ENCODE results near the gene KCND3. TPM values are rescaled to one million over a fixed set of nuclear protein-coding genes. Genes with fewer than 3 reads are reported as not detected.

The KCND3 gene
- total and polyA plus RNA-seq, 5 donors = 11.4 to 30.4 (median 26.9) TPM

DNA sequence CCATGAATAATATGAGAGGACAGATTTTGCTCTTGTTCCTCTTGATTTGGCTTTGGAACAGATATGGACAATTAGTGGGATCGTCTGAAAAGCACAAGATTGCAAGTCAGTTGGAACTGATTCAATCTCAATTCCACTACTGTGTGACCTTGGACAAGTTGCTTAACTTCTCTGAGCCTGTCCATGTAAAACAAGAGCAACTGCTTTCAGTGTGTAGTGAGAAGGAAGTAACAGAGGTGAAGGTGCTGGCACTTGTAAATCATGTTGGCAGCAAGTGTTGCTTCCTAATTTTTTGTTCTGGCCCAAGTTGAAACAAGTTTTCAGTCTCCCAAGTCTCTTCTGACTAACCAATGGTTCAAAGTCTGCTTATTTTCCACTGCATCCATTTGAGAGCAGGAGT lies 265.6 kb downstream of the KCND3 start:
- intact Hi-C loops (cut with DNase I) = no loop called here
- no peak overlapping the region for H3K4me3 ChIP-seq (ENCODE audit: low read length)

DNA sequence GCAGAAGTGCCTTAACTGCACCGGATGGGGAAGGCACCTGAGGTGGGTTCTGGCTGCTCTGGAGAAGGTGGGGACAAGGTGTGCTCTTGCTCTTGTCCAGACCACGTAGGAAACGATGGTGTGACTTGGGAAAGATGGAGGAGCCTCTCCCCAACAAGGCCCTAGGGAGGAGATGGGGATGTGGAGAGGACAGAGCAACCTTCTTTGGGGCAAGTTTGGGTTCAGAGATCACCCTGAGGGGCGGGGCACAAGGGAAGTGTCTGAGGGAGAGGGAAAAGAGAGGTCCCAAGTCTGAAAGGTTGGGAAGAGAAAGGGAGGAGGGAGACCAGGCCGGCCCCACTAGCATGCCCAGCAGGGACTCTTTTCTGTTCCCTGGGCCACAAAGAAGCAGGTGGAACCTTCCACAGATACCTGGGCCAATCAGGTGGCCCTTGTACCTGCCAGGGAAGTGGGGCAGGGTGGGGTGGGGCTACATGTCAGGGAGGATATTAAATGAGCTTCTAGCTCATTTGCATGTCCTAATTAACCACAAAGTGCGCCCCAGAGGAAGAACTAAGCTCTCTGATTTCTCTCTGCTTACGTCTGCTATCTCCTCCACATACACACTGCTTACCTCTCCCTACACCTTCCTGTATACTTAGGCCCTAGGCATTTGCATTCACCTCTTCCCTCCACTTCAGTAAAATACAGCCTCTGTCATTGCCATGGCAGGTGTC lies 266.2 kb downstream of the KCND3 start:
- ATAC-seq (no peak), DNase-seq (no peak)
- Histone ChIP-seq H3K4me3 (ENCODE audit: low read length) (no peak overlapping the region), H3K27me3 (ENCODE audit: control insufficient read depth, insufficient read depth) (no peaks in the 10 kb centered on the region), H3K27ac (ENCODE audit: low read length) (peak overlapping the region; percentile 8), H3K9me3 (ENCODE audit: control insufficient read depth, low read length) (no peaks in the 10 kb centered on the region), H3K4me1 (ENCODE audit: control insufficient read depth, insufficient read depth, low read length) (peaks cover 30% of the 10 kb centered on the region)
- WGBS = 90% methylated on average over 7 of the region's 7 CpGs
- intact Hi-C loops (cut with DNase I) = no loop called here

More for the DNA sequence above, 265.6 kb downstream of the KCND3 start:
- DNase-seq (no peak), ATAC-seq (no peak)
- 49% methylated on average over 1 of the region's 1 CpG for WGBS
- Histone ChIP-seq H3K27ac (ENCODE audit: low read length) (peak overlapping the region; percentile 8), H3K4me1 (ENCODE audit: control insufficient read depth, insufficient read depth, low read length) (peaks cover 30% of the 10 kb centered on the region), H3K9me3 (ENCODE audit: control insufficient read depth, low read length) (no peaks in the 10 kb centered on the region), H3K27me3 (ENCODE audit: control insufficient read depth, insufficient read depth) (no peaks in the 10 kb centered on the region)

DNA sequence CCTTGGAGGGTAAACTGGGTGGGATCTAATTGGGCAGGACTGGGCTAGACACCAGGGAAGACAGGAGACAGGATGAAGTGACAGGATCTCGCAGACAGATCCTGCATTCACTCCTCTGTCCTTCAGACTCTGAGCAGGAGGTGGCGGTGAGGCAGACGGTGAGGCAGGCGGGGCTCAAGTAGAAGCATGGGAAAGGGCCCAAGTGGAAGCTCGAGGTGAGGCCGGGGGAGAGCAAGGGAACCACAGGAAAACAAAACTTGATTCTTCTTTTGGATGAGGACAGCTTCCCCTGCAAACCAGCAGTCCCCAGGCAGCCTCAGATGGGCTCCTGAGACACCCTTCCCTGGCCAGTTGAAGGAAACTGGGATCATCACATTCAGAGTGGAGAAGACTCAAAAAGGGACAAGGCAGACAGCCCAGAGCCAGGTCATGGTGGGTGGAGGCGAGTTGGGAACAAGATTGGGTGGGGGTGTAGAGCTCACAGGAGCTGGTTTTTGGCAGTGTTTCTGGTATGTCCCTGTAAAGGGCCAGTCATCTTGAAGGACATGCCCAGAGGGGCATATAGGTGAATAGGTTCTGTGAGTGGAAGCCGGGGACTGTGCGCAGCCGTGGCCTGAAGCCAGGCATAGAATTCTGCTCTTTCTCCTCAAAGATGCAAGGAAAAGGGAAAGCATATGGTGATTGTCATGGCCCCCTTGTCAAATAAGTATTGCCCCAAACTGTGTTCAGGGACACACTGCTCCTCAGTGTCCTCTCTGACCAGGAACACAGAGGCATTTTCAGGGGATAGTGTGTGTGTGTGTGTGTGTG lies 268.3 kb downstream of the KCND3 start:
- ATAC-seq (peak in 1 of 2 donors; percentile 2), DNase-seq (peak in 1 of 3 donors; percentile 48)
- H3K9me3 ChIP-seq (ENCODE audit: control insufficient read depth, low read length) = no peaks in the 10 kb centered on the region
- intact Hi-C loops (cut with DNase I) = no loop called here
- 53% methylated on average over 10 of the region's 10 CpGs for WGBS
- H3K4me1 ChIP-seq (ENCODE audit: control insufficient read depth, insufficient read depth, low read length) = peaks cover 30% of the 10 kb centered on the region
- H3K4me3 ChIP-seq (ENCODE audit: low read length) = no peak overlapping the region
- peak overlapping the region; percentile 86 for H3K27ac ChIP-seq (ENCODE audit: low read length)
- no peaks in the 10 kb centered on the region for H3K27me3 ChIP-seq (ENCODE audit: control insufficient read depth, insufficient read depth)

Other genes starting within 250 kb of the KCND3 start
- 1 to 10 TPM; 5.5 to 7.7 (median 6.7) TPM for gene DDX20, start 233.8 kb downstream of the KCND3 start, total RNA-seq
- gene DDX20, start 233.8 kb downstream of the KCND3 start, polyA plus RNA-seq = 3.4 TPM